GM12873 (cell line): ENCODE measurements around the gene GRIK4.

Experiments
- TF ChIP-seq, protein P1 (sequence below): IDR thresholded peaks from 2 replicates; pipeline ENCODE4 v1.5.1; 2012; ENCODE audit warnings: low read depth, mild to moderate bottlenecking, moderate library complexity, low read length, control low read depth; ENCODE audit not compliant: insufficient read depth; ENCODE audit errors: missing control alignments

GRIK4 gene

DNA sequence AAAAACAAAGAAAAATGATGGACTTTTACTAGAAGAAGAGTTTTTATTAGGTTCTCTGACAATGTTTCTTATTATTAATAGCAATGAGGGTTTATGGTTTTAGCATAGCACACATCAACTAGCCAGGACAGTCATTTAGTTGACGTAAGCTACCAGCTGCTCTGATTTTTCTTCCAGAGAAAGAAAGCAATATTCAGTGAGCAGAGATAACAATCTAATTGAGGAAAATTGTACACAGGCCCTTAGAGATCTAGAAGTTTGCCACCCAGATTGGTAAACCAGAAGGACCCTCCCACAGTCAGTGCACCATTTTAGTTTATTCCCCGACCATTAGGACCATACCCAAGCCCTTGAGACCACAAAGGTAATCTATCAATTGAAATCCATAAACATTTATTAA lies 483.6 kb downstream of the GRIK4 start:
- TF ChIP-seq, protein P1, sequence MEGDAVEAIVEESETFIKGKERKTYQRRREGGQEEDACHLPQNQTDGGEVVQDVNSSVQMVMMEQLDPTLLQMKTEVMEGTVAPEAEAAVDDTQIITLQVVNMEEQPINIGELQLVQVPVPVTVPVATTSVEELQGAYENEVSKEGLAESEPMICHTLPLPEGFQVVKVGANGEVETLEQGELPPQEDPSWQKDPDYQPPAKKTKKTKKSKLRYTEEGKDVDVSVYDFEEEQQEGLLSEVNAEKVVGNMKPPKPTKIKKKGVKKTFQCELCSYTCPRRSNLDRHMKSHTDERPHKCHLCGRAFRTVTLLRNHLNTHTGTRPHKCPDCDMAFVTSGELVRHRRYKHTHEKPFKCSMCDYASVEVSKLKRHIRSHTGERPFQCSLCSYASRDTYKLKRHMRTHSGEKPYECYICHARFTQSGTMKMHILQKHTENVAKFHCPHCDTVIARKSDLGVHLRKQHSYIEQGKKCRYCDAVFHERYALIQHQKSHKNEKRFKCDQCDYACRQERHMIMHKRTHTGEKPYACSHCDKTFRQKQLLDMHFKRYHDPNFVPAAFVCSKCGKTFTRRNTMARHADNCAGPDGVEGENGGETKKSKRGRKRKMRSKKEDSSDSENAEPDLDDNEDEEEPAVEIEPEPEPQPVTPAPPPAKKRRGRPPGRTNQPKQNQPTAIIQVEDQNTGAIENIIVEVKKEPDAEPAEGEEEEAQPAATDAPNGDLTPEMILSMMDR: no peak

DNA sequence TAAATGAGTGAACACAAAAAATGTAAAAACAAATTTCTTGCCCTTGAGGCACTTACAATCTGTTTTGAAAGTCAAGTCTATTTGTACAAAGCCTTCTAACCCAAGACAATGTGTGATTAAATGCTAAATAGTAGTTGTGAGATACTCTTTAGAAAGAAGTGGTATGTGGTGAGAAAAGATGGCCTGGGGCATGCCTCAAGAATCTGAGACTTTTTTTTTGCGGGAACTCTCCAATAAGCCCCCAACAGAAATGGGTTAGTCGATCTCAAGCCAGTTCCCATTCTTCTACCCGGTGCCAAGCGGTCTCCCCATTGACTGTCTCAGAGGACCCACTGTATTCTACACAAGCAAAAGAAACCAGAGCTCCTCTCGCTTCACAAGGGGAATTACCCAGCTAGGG lies 485.4 kb downstream of the GRIK4 start:
- TF ChIP-seq, protein P1: no peak

DNA sequence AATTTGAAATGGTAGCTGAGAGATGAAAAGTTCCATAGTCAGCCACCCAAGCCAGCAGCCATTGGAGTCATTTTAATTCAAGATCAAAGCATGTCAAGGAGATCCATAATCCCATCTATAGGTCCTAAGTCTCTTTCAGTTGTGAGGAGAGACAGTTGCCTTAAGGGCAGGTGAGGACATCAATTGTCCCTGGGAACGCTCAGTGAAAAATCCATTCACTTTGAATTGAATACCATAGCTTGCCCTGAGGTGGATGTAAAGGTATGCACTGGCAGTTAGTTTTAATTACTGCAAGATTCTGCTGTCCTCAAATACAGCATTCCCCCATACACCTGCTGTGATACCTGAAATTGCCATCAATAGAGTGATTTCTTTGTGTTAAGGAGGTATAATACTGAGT lies 487.0 kb downstream of the GRIK4 start:
- TF ChIP-seq, protein P1: no peak

DNA sequence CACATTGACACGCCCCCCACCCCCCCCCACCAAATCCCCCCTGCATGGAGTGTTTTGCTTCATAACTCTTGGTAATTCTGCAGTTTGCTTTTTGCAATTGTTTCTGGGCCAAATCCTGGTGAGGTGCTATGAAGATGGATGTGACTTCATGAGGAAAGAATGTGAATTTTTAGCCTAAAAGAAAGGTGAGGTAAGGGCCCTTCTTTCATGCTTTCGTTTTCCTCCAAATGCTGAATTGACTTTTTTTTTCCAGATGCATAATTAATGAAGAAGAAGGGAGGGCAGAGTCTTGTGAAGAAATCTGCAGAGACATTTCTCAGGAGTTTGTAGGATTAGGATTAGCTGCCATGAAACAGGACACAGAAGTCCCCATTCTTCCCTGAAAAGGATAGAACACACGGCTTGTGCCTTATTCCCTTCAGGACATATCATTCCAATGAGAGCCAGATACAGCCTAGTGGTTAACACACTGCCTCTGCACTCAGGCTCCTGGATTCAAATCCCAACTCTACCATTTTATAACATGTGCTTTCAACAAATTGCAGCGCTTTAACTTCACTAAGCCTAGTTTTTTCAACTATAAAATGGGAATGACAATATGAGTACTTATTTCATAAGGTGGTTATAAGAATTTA lies 492.8 kb downstream of the GRIK4 start:
- TF ChIP-seq, protein P1: no peak

DNA sequence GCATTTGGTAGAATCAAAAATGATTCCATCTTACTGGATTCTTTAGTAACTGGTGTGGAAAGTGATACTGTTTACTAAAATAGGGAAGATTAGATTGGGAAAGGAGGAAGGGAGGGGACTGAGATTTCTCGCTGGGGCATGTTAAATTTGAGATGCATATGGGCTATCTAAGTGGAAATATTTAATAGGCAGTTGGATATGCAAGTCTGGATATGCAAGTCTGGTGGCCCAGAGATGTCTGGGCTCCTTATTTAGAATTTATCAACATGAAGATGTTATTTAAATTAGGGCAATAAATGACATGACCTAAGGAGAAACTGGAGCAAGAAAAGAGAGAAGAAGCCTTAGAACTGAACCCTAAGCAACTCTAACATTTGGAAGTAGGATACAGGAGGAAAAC lies 495.4 kb downstream of the GRIK4 start:
- TF ChIP-seq, protein P1: no peak

DNA sequence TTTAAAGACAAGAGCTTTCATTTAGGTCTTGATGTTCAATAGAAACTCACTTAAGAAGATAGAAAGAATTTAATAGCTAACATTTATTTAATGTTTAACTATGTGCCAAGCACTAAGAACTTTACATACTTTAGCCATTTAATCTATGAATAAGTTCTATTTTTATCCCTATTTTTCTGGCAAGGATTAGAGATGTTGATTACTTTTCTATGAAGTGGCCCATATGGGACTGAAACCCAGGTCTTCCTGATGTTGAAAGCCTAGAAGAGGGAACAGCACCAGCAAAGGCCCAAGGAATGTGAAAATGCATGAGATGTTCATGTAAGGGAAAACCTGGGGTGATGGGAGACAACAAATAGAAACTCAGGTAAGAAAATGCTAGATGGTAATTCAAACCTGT lies 497.0 kb downstream of the GRIK4 start:
- TF ChIP-seq, protein P1: no peak

DNA sequence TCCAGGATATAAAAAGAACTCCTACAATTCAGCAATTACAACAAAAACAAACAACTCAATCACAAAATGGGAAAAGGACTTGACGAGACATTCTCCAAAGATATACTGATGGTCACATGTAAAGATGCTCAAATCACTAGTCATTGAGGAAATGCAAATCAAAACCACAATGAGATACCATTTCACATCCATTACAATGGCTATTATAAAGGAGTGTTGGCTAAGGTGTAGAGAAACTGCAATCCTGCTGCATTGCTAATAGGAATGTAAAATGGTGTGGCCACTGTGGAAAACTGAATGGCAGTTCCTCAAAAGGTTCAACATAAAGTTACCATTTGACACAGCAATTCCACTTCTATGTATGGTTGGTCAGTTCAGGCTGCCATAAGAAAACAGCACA lies 500.5 kb downstream of the GRIK4 start:
- TF ChIP-seq, protein P1: no peak
